ENCODE data around the gene KCNQ1. TPM values are rescaled to one million over a fixed set of nuclear protein-coding genes. Genes with fewer than 3 reads are reported as not detected.

KCNQ1 gene
- polyA plus RNA-seq, 1 experiment, result not detected

- no peak for TF ChIP-seq CTCF (IDR thresholded peaks at IDR 0.05; ENCODE audit: low read depth, low read length)
- CTCF ChIA-PET, result no interaction called here
- no peak for DNase-seq (ENCODE audit: low read depth, low spot score)
- Histone ChIP-seq H3K4me3 (ENCODE audit: low read depth, low read length) (no peak overlapping the region), H3K9me3 (ENCODE audit: control insufficient read depth, insufficient read depth, low read length) (no peaks in the 10 kb centered on the region; the same call in 1 of the 2 replicates), H3K27me3 (ENCODE audit: control insufficient read depth, insufficient read depth, low read length) (peaks cover 17% of the 10 kb centered on the region), H3K27ac (ENCODE audit: low read depth, low read length) (no peak overlapping the region)
- POLR2A ChIA-PET, result no interaction called here
Measured at GRCh38 chr11:2540223-2540991, 95.6 kb downstream of the KCNQ1 start.

- CTCF ChIA-PET, result no interaction called here
- DNase-seq (ENCODE audit: low read depth, low spot score), result no peak
- POLR2A ChIA-PET, result no interaction called here
- Histone ChIP-seq H3K4me3 (ENCODE audit: low read depth, low read length) (no peak overlapping the region), H3K27me3 (ENCODE audit: control insufficient read depth, insufficient read depth, low read length) (peaks cover 17% of the 10 kb centered on the region), H3K27ac (ENCODE audit: low read depth, low read length) (no peak overlapping the region), H3K9me3 (ENCODE audit: control insufficient read depth, insufficient read depth, low read length) (no peaks in the 10 kb centered on the region; the same call in 1 of the 2 replicates)
- TF ChIP-seq CTCF (IDR thresholded peaks at IDR 0.05; ENCODE audit: low read depth, low read length), result no peak
Measured at GRCh38 chr11:2540992-2541680, 96.3 kb downstream of the KCNQ1 start.

- no peak for TF ChIP-seq CTCF (IDR thresholded peaks at IDR 0.05; ENCODE audit: low read depth, low read length)
- ChIA-PET CTCF (interaction anchor here (0.5 kb wide), 1 partner anchor 240 kb away, joined by 5 read pairs; the partner anchor contains the start of genes C11orf21 and TSPAN32), POLR2A (no interaction called here)
- no peak overlapping the region for H3K27ac ChIP-seq (ENCODE audit: low read depth, low read length)
- no peak for DNase-seq (ENCODE audit: low read depth, low spot score)
- H3K4me3 ChIP-seq (ENCODE audit: low read depth, low read length), result no peak overlapping the region
- peaks cover 17% of the 10 kb centered on the region for H3K27me3 ChIP-seq (ENCODE audit: control insufficient read depth, insufficient read depth, low read length)
- no peaks in the 10 kb centered on the region; the same call in 1 of the 2 replicates for H3K9me3 ChIP-seq (ENCODE audit: control insufficient read depth, insufficient read depth, low read length)
Measured at GRCh38 chr11:2541881-2542361, 97.1 kb downstream of the KCNQ1 start.

- no peak for TF ChIP-seq CTCF (IDR thresholded peaks at IDR 0.05; ENCODE audit: low read depth, low read length)
- DNase-seq (ENCODE audit: low read depth, low spot score), result no peak
- CTCF ChIA-PET, result interaction anchor here (0.5 kb wide), 1 partner anchor 241 kb away, joined by 5 read pairs; the partner anchor contains the start of genes C11orf21 and TSPAN32
Measured at GRCh38 chr11:2542406-2542805, 97.6 kb downstream of the KCNQ1 start.

GRCh38 chr11:2547806-2548205, 103.0 kb downstream of the KCNQ1 start:
- peaks cover 44% of the 10 kb centered on the region for H3K27me3 ChIP-seq (ENCODE audit: control insufficient read depth, insufficient read depth, low read length)
- H3K9me3 ChIP-seq (ENCODE audit: control insufficient read depth, insufficient read depth, low read length), result peaks cover 11% of the 10 kb centered on the region; the same call in 1 of the 2 replicates
- H3K27ac ChIP-seq (ENCODE audit: low read depth, low read length), result no peak overlapping the region
- DNase-seq (ENCODE audit: low read depth, low spot score), result no peak
- ChIA-PET POLR2A (no interaction called here), CTCF (no interaction called here)
- TF ChIP-seq CTCF (IDR thresholded peaks at IDR 0.05; ENCODE audit: low read depth, low read length), result no peak
- H3K4me3 ChIP-seq (ENCODE audit: low read depth, low read length), result no peak overlapping the region

More at GRCh38 chr11:2542406-2542805, 97.6 kb downstream of the KCNQ1 start:
- POLR2A ChIA-PET, result no interaction called here
- peaks cover 17% of the 10 kb centered on the region for H3K27me3 ChIP-seq (ENCODE audit: control insufficient read depth, insufficient read depth, low read length)
- no peak overlapping the region for H3K4me3 ChIP-seq (ENCODE audit: low read depth, low read length)
- no peak overlapping the region for H3K27ac ChIP-seq (ENCODE audit: low read depth, low read length)
- H3K9me3 ChIP-seq (ENCODE audit: control insufficient read depth, insufficient read depth, low read length), result no peaks in the 10 kb centered on the region; the same call in 1 of the 2 replicates

Data from AG04450 (cell line).